Activated gamma-delta T cell (primary cell): Measurements from ENCODE around the gene GOLGA5.
"Not testable (repeated sequence)": the region's sequence is repeated elsewhere in the genome, so short reads cannot be mapped to it uniquely, and the experiment has no call there.

ENCODE experiments used
- DNase-seq: peaks from one replicate; lab custom pipeline; 2025; lab: John Stamatoyannopoulos, UW

The GOLGA5 gene

DNA sequence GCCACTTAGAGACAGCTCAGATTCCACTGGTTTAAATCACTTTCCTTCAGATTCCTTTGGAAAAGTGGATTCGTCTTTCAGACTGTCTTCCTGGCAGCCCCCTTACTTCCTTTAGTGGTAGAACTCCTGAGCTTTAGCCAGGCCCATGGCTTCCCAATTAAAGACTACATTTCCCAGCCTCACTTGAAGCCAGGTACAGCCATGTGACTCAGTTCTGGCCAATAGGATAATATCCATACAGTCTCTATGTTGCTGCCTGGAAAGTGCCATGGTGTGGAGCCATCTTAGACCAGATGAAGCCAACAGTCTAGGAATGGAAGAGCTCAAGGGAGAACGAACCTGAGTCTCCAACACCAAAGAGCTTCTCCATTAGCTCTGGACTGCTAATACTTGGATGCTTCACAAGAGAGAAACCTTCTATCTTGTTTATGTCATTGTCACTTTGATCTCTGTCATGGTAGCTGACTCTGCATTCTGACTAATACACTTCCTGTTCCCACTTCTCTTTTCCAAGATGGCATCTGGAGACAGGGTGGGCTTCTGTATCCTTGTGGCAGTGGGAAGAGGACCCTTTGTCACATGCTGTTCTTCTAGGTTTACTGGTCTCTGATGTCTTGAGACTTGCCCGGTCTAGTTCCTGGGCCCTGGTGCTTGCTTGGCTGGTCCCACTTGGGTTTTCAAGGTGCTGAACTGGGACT lies 15.1 kb upstream of the GOLGA5 start:
- DNase-seq: not testable (repeated sequence)

DNA sequence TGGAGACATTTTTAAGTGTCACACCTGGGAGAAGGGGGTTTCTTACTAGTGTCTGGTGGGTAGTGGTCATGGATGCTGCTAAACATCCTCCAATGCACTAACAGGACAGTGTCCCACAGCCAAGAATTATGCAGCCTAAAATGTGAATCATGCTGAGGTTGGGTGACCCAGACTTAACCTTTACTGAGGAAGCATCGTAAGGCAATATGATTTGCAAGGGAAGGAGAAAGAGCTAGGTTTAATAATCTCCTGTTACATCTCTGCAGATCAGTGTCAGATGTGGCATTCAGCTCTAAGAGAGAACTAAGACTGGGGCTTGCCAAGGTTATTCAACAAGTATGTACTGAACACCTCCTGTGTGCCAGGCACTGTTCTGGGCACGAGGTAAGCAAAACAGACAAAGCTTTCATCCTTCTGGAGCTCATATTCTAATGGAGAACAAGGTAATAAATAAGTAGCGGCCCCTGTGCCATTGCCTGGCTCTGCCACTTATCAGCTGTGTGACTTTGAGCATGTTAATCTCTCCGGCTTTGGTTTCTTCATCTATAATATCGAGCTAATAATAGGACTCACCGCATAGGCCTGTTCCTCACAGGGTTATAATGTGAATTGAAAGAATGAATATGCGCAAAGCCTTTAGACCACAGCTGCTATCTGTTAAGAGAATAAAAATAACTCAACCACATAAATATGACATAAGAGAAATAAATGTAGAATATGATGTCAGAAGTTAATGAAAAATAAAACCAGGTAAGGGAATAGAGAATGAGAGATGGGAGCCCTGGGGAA lies 13.5 kb upstream of the GOLGA5 start:
- DNase-seq: no peak

DNA sequence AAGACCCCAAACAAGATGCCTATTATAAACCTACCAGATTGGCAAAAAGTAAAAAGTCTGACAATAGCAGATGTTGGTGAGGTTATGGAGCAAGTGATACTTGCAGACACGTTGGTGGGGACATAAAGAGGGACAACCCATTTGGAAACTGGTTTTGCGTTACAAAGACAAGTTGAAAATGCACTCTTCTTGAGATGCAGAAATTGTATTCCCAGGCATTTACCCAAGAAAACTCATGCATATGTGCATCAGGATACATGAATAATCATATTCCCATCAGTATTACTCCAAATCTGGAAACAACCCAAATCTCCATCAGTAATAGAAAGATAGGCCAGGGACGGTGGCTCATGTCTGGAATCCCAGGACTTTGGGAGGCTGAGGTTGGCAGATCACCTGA lies 12.8 kb upstream of the GOLGA5 start:
- no peak for DNase-seq

DNA sequence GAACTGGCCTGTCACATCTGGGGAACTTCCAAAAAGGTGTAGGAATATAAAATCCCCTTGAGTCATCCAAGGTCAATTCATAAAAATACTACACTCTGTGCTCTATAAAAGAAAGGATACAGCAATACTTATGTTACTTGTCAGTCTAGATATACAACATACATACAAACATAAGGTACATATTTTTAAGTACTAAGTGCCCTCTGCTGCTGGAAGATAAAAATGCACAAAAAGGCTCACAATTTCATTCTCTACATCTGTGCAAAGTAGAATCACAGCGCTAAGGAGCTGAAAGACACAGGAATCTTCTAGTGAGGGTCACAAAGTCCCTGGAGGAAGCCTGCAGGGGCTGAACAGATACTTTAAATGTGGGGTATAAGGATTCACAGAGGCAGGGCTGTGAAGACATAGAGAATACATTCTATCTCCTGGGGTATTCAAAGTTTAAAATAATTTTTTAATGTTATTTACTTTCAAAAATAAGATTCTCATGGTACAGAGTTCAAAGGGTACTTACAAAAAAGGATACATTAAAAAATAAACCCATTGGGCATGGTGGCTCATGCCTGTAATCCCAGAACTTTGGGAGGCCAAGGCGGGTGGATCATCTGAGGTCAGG lies 10.2 kb upstream of the GOLGA5 start:
- DNase-seq: no peak

DNA sequence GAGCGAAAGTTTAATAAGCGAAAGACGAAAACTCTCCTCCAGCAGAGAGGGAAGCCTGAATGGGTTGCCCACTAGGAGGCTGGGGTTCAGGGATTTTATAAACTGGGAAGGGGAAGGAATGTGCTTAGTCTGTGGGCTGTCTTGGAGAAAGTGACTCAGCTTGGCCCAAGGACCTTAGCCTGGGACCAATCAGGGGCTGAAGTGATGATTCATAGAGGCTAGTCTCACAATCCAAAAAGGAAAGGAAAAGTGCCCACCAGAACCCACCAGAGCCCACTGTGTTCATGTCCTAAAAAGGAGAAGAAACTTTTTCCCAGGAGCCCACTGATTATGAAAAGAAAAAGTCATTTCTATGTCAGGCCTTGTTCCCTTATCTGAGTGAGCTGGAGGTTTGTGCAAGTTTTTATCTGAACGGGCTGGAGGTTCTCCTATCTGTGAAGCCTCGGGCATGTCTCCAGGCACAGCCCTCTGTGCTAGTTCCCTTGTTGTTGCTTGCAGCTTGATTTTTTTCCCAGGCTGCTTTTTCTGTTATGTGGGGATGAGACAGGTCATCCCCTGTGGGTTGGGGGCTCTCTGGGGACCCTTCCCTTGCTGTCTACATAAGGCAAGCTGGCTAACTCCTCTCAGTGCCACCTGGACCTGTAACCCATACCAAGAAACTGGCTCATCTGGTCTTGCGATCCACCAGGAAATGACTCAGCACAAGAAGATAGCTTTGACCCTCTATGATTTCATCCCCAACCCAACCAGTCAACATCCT lies 8.3 kb upstream of the GOLGA5 start:
- DNase-seq: no peak

DNA sequence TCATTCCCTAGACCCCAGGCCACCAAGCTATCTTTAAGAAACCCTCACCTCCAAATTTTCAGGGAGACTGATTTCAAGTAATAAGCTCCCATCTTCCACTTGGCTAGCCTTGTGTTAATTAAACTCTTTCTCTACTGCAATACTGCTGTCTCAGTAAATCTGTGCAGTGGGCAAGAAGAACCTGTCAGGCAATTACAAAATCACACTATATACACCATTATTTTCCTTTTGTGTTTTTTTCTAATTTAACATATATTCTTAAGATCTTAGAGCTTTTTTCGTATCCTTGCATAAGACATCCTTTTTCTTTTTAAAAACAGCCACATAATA lies 7.7 kb upstream of the GOLGA5 start:
- DNase-seq: no peak

DNA sequence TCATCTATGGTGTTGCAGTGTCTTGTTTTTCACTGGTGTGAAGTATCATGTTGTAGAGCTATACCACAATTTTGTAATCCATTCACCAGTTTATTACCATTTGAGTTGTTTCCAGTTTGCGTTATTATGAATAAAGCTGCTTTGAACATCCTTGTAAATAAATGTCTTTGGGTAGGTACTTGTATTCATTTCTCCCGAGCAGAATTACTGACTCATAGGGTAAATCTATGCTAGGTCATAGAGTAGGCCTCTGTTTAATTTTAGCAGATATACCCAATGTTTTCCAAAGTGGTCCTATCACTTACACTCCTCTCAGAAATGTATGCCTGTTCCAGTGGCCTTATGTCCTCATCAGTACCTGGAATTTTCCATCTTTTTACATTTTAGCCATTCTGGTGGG lies 6.6 kb upstream of the GOLGA5 start:
- no peak for DNase-seq

DNA sequence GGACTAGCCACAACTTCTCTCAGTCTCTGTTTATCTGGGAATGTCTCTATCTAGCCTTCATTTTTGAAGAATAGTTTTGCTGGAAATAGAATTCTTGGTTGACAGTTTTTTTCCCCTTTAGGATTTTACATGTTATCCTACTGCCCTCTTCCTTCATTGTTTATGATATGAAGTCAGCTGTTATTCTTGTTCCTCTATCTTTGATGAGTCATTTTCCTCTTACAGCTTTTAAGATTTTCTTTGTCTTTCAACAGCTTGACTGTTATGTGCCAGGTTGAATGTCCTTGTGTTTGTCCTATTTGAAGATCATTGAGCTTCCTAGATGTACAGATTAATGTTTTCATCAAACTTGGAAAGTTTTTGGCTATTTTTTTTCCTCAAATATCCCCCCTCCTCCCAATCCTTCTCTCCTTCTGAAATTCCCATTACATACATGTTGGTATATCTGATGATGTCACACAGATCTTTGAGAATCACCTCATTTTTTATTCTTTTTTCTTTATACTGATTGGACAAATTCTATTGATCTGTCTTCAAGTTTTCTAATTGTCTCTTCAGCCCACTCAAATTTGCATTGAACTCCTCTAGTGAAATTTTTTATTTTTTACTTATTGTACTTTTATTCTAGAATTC lies 4.5 kb upstream of the GOLGA5 start:
- no peak for DNase-seq

DNA sequence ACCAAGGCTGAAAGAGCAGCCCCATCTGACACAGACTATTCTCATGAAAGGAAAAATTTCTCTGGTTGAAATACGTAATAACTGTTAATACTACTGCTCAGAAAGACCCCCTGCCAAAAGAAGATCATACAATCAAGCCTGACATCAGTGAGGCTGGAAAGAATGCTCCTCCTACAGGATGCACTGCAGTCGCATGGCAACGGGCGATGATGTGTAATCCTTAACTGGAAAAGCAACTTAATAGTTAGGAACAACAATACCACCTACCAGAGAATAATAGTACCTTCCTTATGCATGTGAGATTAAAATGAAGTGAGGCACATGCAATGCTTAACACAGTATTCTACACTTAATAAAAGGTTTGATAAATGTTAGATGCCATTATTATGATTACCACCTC lies 1.2 kb upstream of the GOLGA5 start:
- DNase-seq: no peak

DNA sequence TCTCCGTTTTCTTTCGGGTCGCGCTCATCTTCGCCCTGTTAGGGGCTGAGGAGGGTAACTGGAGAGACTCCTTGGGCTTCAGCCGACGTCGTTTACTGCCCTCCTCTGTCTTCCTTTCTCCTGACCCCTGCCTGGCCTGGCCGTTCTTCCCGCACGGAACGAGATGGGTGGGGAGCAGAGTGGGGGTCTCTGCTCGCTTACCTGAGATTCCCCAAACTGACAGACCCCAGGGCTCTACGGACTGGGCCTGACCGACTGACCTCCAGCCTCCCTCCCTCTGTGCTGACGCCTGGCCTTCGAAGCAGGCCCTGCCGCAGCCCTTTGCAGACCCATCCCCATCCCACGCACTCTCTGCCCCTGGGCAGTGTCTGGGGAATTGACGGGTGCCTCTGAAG lies 439 bp downstream of the GOLGA5 start:
- no peak for DNase-seq

DNA sequence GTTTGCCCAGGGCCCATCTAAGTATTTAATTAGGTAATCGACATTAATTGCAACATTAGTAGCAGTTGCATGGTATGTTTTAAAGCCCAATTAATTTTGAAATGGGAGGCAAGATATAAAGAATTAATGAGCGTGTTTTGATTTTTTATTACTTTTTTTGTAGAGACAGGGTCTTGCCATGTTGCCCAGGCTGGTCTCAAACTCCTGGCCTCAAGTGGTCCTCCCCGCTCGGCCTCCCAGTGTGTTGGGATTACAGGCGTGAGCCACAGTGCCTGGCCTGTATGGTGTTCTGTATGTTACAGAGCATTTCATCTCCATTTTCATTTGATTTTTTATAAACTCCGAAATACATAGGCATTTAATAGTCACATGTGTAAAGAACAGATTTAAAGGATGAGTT lies 856 bp downstream of the GOLGA5 start:
- DNase-seq: no peak

DNA sequence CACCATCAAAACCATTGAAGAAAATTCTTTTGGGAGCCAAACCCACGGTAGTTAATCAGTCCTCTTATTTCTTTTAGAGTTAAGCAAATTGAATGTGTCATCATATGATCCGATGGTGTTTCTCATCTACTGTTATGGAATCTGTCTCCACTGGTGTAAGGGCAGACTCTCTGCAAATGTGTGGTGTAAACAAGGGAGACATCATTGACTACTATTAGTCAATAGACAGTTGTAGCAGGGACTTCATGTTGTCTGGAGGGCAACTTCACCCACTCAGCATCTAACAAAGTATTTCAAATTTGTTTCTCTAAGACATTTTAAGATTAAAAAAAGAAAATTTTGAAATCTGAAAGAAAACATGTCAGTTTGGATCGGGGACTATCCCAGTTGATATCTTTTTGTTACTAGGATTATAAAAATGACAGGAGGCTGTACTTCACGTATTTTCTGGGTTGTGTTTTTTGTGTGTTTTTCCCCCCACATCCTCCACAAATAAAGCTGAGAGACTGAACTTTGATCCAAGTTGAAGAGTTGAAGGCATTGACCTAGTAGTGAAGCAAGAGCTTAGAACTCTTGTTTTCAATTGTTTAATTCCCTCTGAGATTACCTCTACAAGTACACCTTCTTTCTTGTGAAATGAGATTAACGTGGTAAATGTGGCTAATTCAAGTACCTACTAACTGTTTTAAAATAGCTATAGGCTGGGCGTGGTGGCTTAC lies 4.0 kb downstream of the GOLGA5 start:
- no peak for DNase-seq

DNA sequence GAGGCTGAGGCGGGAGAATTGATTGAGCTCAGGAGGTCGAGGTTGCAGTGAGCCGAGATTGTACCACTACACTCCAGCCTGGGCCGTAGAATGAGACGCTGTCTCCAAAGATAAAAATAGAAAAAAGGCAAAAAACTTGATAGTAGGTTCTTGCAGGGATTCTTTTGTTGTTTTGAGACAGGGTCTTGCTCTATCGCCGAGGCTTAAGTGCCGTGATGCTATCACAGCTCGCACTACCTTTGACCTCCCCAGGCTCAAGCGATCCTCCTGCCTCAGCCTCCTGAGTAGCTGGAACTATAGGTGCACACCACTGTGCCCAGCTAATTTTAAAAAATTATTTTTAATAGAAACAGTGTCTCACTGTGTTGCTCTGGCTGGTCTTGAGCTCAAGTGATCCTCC lies 4.7 kb downstream of the GOLGA5 start:
- no peak for DNase-seq

DNA sequence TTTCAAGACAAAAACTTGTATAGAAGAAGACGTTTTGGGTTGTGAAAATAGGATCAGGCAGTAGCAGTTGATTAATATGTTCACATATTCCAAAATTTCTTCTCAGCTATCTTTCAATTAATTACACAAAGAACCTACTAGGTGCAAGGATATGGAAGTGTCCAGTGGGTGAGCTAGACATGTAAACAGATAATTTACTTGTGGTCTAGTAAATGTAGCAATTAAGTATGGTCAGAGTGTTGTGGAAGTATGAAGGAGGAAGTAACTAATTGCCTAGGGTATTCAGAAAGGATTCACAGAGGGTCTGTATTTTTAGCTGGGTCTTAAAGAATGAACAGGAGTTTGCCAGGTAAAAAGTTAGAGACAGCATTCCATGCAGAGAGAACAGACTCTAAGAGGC lies 5.9 kb downstream of the GOLGA5 start:
- no peak for DNase-seq

DNA sequence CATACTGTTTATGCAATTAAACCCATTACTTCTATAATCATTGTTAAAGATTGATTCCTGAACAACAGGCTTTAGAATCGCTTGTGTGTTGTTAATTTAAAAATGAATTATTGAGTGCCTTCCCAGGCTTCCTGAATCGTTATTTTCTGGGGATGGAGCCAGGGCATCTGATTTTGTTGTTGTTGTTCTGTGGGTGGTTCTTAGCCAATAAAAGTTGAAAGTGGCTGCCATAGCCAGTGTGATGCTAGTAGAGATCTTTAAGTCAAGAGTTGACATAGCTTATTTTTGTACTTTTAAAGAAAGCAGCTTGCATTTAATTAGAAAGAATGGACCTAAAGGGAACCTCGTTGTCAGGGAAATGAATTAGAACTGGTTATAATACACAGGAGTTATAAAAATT lies 6.4 kb downstream of the GOLGA5 start:
- DNase-seq: no peak

DNA sequence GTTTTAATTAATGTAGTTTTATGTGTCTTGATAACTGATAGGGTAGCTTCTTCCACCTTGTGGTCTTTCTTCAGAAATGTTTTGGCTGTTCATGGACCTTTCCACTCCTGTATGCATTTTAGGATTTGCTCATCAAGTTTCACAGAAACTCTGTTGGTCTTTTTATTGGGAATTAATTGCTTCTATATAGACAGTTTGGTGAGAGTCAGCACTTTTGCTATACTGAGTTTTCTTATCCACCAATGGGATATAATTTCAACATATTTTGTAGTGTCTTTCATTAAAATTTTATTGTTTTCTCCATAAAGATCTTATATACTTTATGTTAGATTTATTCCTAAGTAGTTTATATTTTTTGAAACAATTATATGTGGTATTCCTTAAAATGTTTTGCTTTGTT lies 7.8 kb downstream of the GOLGA5 start:
- DNase-seq: no peak

DNA sequence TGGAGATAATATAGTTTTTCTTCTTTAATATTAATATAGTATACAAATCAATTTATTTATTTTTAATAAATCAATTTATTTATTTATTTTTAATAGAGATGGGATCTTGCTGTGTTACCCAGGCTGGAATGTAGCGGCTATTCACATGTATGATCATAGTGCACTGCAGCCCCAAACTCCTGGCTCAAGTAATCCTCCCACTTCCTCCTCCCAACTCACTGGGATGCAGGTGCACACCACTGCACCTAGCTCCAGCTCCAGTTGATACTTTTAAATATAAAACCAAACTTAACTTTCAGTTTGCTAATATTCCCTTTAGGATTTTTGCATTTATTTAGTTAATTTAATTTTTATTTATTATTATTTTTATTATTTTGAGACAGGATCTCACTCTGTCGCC lies 8.6 kb downstream of the GOLGA5 start:
- DNase-seq: no peak

DNA sequence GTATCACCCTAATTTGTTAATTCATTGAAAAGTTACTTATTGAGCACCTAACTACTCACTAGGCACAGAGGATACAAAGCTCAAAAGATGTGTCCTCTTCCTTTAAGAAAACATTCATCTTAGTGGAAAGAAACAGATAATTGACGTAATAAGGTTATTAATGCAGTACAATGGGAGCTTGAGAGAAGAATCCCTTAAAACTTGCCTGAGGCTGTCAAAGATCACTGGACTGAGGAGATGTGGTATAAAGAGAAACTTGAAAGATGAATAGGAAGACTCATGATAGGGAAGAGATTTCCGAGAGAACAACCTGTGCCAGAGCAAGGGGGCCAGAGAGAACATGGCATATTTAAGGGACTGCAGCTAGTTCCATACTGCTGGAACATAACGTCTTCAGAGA lies 19.1 kb downstream of the GOLGA5 start:
- no peak for DNase-seq

DNA sequence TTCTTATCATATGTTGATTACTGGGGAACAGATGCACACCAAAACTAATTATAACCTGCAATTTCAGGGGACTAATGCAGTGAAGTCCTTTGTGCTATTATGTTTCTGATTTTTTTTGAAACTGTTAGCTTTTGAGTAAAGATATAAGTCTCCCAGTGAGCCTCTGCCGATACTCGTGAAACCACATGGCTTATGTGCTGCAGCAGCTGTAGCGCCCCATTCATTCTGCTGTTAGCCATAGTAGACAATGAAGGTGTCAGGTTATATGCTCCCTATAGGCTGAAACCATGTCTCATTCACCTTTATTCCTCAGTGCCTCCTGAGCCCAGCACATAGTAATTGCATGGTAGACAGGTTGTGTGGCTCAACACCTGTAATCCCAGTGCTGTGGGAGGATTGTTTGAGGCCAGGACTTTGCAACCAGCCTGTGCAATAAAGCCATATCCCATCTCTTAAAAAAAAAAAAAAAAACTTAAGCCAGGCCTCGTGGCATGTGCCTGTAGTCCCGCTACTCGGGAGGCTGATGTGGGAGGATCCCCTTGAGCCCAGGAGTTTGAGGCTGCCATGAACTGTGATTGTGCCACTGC lies 25.0 kb downstream of the GOLGA5 start:
- DNase-seq: no peak

DNA sequence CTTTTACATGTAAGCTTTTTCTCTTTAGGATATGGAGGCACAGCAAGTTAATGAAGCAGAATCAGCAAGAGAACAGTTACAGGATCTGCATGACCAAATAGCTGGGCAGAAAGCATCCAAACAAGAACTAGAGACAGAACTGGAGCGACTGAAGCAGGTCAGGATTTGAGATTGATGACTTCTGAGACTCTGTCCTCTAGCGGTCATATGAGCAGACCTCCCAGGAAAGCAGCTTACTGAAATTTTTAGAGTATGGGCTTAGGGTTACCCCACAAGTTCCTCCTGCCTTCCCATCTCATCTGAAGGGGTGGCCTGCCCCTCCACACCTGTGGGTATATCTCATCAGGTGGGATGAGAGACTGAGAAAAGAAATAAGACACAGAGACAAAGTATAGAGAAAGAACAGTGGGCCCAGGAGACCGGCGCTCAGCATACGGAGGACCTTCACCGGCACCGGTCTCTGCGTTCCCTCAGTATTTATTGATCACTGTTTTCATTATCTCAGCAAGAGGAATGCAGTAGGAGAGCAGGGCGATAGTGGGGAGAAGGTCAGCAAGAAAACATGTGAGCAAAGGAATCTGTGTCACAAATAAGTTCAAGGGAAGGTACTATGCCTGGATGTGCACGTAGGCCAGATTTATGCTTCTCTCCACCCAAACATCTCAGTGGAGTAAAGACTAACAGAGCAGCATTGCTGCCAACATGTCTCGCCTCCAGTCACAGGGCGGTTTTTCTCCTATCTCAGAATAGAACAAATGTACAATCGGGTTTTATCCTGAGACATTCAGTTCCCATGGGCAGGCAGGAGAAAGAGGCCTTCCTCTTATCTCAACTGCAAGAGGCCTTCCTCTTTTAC lies 25.8 kb downstream of the GOLGA5 start:
- not testable (repeated sequence) for DNase-seq
